BE2C (cell line): ENCODE data around the gene THBS1.

Experiments
- DNase-seq: peaks from one replicate; pipeline ENCODE4 v3.0.0-alpha.2; 2020
- H3K27me3 ChIP-seq: fragments of 250-450 bp; sonication (Bioruptor Pico); 2 replicates; pipeline ENCODE4 v1.5.1; 2020; ENCODE audit warnings: mild to moderate bottlenecking
- H3K36me3 ChIP-seq: fragments of 250-450 bp; sonication (Bioruptor Pico); 2 replicates; pipeline ENCODE4 v1.5.1; 2020; ENCODE audit warnings: mild to moderate bottlenecking
- H3K4me1 ChIP-seq: fragments of 250-450 bp; sonication (Bioruptor Pico); 2 replicates; pipeline ENCODE4 v1.5.1; 2020
- H3K4me3 ChIP-seq: 2 replicates; pipeline ENCODE4 v1.5.1; 2011; ENCODE audit warnings: low read depth, low read length
- H3K9me3 ChIP-seq: fragments of 250-450 bp; sonication (Bioruptor Pico); 2 replicates; pipeline ENCODE4 v1.5.1; 2020
- CTCF ChIP-seq: IDR thresholded peaks from 2 replicates; pipeline ENCODE4 v1.5.1; 2012; ENCODE audit warnings: mild to moderate bottlenecking, low read depth, low read length

The THBS1 gene

GRCh38 chr15:39599871-39600270 lies 19.0 kb downstream of the THBS1 start:
- DNase-seq = no peak

GRCh38 chr15:39602143-39602542 lies 21.3 kb downstream of the THBS1 start:
- Histone ChIP-seq H3K4me1 (no peaks in the 10 kb centered on the region), H3K27me3 (no peaks in the 10 kb centered on the region), H3K4me3 (no peak overlapping the region), H3K36me3 (no peaks in the 10 kb centered on the region), H3K9me3 (no peaks in the 10 kb centered on the region)
- no peak for DNase-seq
- TF ChIP-seq CTCF = peak; percentile 21; the same call in 1 of the 2 replicates

More at GRCh38 chr15:39599871-39600270, 19.0 kb downstream of the THBS1 start:
- Histone ChIP-seq H3K27me3 (no peaks in the 10 kb centered on the region), H3K4me1 (no peaks in the 10 kb centered on the region), H3K9me3 (no peaks in the 10 kb centered on the region), H3K36me3 (no peaks in the 10 kb centered on the region), H3K4me3 (no peak overlapping the region)
- no peak for TF ChIP-seq CTCF

GRCh38 chr15:39605146-39605545 lies 24.3 kb downstream of the THBS1 start:
- Histone ChIP-seq H3K27me3 (no peaks in the 10 kb centered on the region), H3K36me3 (no peaks in the 10 kb centered on the region), H3K4me1 (no peaks in the 10 kb centered on the region), H3K9me3 (no peaks in the 10 kb centered on the region), H3K4me3 (no peak overlapping the region)
- no peak for DNase-seq
- TF ChIP-seq CTCF = no peak

- H3K4me3 ChIP-seq = no peak overlapping the region
- H3K9me3 ChIP-seq = no peaks in the 10 kb centered on the region
- H3K27me3 ChIP-seq = no peaks in the 10 kb centered on the region
- H3K36me3 ChIP-seq = no peaks in the 10 kb centered on the region
- TF ChIP-seq CTCF = no peak
- no peak for DNase-seq
- no peaks in the 10 kb centered on the region for H3K4me1 ChIP-seq
Measured at GRCh38 chr15:39608185-39609139, 27.6 kb downstream of the THBS1 start.

GRCh38 chr15:39609166-39609916 lies 28.5 kb downstream of the THBS1 start:
- H3K4me1 ChIP-seq = no peaks in the 10 kb centered on the region
- no peaks in the 10 kb centered on the region for H3K9me3 ChIP-seq
- no peak for DNase-seq
- no peaks in the 10 kb centered on the region for H3K36me3 ChIP-seq
- H3K27me3 ChIP-seq = no peaks in the 10 kb centered on the region
- no peak for TF ChIP-seq CTCF
- H3K4me3 ChIP-seq = no peak overlapping the region
